GF-D8 (cell line): ENCODE data around the gene RBMY1B.
"Not testable (repeated sequence)": the region's sequence is repeated elsewhere in the genome, so short reads cannot be mapped to it uniquely, and the experiment has no call there.

Experiments
- DNase-seq: peaks from one replicate; lab custom pipeline; 2025; lab: John Stamatoyannopoulos, UW

The RBMY1B gene

DNA sequence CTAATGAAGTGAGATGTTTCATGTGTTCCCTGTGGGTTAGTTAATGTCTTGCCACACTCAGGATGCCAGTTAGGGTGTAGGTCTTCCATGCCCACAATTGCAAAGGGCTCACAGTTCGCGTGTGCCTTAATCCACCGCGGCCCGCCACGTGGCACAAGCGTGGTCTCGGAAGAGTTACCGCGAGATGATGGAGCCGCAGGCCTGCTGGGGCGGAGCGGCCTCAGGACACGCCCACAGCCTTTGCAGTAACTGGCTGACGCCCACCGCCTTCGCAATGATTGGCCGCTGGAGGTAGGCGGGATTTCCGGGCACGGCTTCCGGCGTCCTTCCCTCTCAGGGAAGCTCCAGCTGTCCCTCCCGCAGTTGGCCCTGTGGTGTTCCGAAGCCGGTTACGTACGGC, at the start of gene RBMY1B:
Gene RBMY1B, plus strand, starts transcription at position 301 of the 400 bp plus-strand sequence. CDS start 2,013 bp downstream, outside the sequence.
- not testable (repeated sequence) for DNase-seq

GRCh38 chrY:21462915-21463314, 48.2 kb upstream of the RBMY1B start:
- DNase-seq: not testable (repeated sequence)

GRCh38 chrY:21482967-21483366, 28.2 kb upstream of the RBMY1B start:
- DNase-seq: no peak

GRCh38 chrY:21534579-21534978, 23.4 kb downstream of the RBMY1B start, which contains the start of gene RBMY1A1:
Gene RBMY1A1, plus strand, starts transcription at chrY:21534879. Its CDS starts 2,013 bp downstream, at chrY:21536892.
- not testable (repeated sequence) for DNase-seq

- not testable (repeated sequence) for DNase-seq
These were observed 48.3 kb downstream of the RBMY1B start for GRCh38 chrY:21559316-21559984.
